Bronchial epithelial cell (primary cell): ENCODE measurements around the gene XDH. TPM values are rescaled to one million over a fixed set of nuclear protein-coding genes. Genes with fewer than 3 reads are reported as not detected.

ENCODE experiments used
- DNase-seq: peaks from one replicate; pipeline ENCODE4 v3.0.0-alpha.2; 2010; ENCODE audit warnings: low read depth
- FAIRE-seq: peaks from 2 replicates; lab custom pipeline; 2011; peaks lifted over from hg19 to GRCh38; lab: Jason Lieb, UNC
- H3K27me3 ChIP-seq: 2 replicates; pipeline ENCODE4 v1.5.1; 2011; ENCODE audit warnings: low read length; ENCODE audit not compliant: control insufficient read depth, insufficient read depth
- H3K36me3 ChIP-seq: 2 replicates; pipeline ENCODE4 v1.5.1; 2011; ENCODE audit warnings: low read length; ENCODE audit not compliant: control insufficient read depth, insufficient read depth
- H3K4me3 ChIP-seq: 2 replicates; pipeline ENCODE4 v1.5.1; 2011; ENCODE audit warnings: mild to moderate bottlenecking, low read depth, low read length, control low read depth
- total RNA-seq: library from RNA; depleted of rRNA; stranded (reverse); fragments of >200 nt; gene quantifications from 2 replicates; pipeline ENCODE4 v1.2.1, GENCODE V29; 2014
- TF ChIP-seq, protein P1 (sequence below): IDR thresholded peaks from 2 replicates; pipeline ENCODE4 v1.5.1; 2011; ENCODE audit warnings: mild to moderate bottlenecking, moderate library complexity, low read length, control low read depth, inconsistent platforms; ENCODE audit not compliant: insufficient read depth, severe bottlenecking

XDH gene
- total RNA-seq, 1 donor from 2014 or later: 6.1 TPM

DNA sequence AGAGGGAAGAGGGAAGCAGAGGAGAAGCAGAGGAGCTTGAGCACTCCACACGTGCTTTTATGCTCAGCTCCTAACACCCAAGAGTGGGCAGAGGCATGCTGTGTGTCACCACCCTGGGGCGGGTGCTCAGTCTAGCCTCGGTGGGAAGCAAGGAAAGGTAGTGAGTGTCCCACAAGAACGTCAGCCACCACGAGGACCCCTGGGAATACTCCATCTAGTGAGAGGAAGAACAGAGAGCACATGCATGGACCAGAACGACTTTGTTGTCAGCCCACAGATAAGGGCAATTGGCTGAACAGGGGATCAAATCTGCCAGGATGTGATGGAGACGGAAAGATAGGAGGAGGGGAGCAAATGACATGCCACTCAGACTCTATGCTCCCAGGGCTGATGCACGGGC lies 83.4 kb downstream of the XDH start:
- no peaks in the 10 kb centered on the region for H3K36me3 ChIP-seq
- H3K27me3 ChIP-seq: no peaks in the 10 kb centered on the region
- FAIRE-seq: no peak
- H3K4me3 ChIP-seq: no peak overlapping the region
- TF ChIP-seq, protein P1, sequence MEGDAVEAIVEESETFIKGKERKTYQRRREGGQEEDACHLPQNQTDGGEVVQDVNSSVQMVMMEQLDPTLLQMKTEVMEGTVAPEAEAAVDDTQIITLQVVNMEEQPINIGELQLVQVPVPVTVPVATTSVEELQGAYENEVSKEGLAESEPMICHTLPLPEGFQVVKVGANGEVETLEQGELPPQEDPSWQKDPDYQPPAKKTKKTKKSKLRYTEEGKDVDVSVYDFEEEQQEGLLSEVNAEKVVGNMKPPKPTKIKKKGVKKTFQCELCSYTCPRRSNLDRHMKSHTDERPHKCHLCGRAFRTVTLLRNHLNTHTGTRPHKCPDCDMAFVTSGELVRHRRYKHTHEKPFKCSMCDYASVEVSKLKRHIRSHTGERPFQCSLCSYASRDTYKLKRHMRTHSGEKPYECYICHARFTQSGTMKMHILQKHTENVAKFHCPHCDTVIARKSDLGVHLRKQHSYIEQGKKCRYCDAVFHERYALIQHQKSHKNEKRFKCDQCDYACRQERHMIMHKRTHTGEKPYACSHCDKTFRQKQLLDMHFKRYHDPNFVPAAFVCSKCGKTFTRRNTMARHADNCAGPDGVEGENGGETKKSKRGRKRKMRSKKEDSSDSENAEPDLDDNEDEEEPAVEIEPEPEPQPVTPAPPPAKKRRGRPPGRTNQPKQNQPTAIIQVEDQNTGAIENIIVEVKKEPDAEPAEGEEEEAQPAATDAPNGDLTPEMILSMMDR: no peak
- no peak for DNase-seq

- Histone ChIP-seq H3K36me3 (no peaks in the 10 kb centered on the region), H3K4me3 (no peak overlapping the region), H3K27me3 (no peaks in the 10 kb centered on the region)
- no peak for FAIRE-seq
- TF ChIP-seq, protein P1: no peak
- DNase-seq: no peak
Observed at GRCh38 chr2:31329081-31329625, 85.4 kb downstream of the XDH start.

- DNase-seq (no peak), FAIRE-seq (no peak)
- TF ChIP-seq, protein P1: no peak
- no peak overlapping the region for H3K4me3 ChIP-seq
- H3K36me3 ChIP-seq: no peaks in the 10 kb centered on the region
- H3K27me3 ChIP-seq: no peaks in the 10 kb centered on the region
Observed at GRCh38 chr2:31328026-31328425, 86.5 kb downstream of the XDH start.

DNA sequence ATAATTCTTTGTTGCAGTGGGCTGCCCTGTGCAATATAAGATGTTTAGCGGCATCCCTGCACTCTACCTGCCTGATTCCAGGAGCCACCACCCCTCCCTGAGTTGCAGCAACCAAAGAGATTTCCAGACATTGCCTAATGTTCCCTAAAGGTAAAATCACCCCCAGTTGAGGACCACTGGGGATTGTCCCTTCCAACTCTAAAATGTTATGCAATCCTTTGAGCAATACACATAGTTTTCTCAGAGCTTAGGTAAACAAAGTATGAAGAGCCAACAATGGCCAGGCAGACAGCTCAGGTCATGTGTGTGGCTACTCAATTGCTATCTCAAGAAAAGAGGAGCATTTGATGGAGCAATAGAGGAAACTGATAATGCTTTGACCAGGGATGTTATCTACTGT lies 87.0 kb downstream of the XDH start:
- H3K36me3 ChIP-seq: no peaks in the 10 kb centered on the region
- no peak overlapping the region for H3K4me3 ChIP-seq
- FAIRE-seq (peak; percentile 66), DNase-seq (no peak)
- TF ChIP-seq, protein P1: no peak
- H3K27me3 ChIP-seq: no peaks in the 10 kb centered on the region

- H3K36me3 ChIP-seq: no peaks in the 10 kb centered on the region
- TF ChIP-seq, protein P1: no peak
- DNase-seq (peak; percentile 74), FAIRE-seq (no peak)
- no peaks in the 10 kb centered on the region for H3K27me3 ChIP-seq
- H3K4me3 ChIP-seq: peak overlapping the region; percentile 18
Observed at GRCh38 chr2:31324016-31324633, 90.4 kb downstream of the XDH start.

GRCh38 chr2:31322371-31322770 lies 92.2 kb downstream of the XDH start:
- DNase-seq (no peak), FAIRE-seq (no peak)
- TF ChIP-seq, protein P1: no peak
- no peaks in the 10 kb centered on the region for H3K36me3 ChIP-seq
- H3K4me3 ChIP-seq: no peak overlapping the region
- no peaks in the 10 kb centered on the region for H3K27me3 ChIP-seq
